ENCODE measurements around the gene MTX1.

- no peak for TF ChIP-seq POLR2A (IDR thresholded peaks at IDR 0.05)
- TF ChIP-seq, protein P1, sequence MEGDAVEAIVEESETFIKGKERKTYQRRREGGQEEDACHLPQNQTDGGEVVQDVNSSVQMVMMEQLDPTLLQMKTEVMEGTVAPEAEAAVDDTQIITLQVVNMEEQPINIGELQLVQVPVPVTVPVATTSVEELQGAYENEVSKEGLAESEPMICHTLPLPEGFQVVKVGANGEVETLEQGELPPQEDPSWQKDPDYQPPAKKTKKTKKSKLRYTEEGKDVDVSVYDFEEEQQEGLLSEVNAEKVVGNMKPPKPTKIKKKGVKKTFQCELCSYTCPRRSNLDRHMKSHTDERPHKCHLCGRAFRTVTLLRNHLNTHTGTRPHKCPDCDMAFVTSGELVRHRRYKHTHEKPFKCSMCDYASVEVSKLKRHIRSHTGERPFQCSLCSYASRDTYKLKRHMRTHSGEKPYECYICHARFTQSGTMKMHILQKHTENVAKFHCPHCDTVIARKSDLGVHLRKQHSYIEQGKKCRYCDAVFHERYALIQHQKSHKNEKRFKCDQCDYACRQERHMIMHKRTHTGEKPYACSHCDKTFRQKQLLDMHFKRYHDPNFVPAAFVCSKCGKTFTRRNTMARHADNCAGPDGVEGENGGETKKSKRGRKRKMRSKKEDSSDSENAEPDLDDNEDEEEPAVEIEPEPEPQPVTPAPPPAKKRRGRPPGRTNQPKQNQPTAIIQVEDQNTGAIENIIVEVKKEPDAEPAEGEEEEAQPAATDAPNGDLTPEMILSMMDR (IDR thresholded peaks at IDR 0.05): no peak
Measured at GRCh38 chr1:155197901-155198546, 10.5 kb upstream of the MTX1 start.

Measured in testis (tissue), 2 donors.